ENCODE data around the gene HDAC9.

DNA sequence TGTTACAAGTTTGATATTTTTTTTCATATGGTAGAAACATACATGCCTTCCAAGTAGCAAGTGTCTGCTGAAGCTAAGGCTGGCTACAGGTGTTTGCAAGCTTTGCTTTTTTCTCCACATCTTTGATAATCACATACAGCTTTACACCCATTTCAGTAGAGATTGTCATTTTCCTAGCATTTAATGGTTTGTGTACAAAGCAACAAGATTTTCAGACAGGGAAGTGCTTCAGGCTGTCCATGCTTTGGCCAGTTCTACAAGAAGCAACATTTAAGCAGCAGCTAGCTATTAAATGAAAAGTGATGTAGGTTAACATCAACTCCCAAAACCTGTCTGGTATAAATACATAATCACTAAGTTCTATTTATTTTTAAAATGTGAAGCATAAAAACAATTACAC, 2.3 kb downstream of the HDAC9 start:
- TF ChIP-seq, protein P1, sequence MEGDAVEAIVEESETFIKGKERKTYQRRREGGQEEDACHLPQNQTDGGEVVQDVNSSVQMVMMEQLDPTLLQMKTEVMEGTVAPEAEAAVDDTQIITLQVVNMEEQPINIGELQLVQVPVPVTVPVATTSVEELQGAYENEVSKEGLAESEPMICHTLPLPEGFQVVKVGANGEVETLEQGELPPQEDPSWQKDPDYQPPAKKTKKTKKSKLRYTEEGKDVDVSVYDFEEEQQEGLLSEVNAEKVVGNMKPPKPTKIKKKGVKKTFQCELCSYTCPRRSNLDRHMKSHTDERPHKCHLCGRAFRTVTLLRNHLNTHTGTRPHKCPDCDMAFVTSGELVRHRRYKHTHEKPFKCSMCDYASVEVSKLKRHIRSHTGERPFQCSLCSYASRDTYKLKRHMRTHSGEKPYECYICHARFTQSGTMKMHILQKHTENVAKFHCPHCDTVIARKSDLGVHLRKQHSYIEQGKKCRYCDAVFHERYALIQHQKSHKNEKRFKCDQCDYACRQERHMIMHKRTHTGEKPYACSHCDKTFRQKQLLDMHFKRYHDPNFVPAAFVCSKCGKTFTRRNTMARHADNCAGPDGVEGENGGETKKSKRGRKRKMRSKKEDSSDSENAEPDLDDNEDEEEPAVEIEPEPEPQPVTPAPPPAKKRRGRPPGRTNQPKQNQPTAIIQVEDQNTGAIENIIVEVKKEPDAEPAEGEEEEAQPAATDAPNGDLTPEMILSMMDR (IDR thresholded peaks at IDR 0.05) = no peak
- no peak for TF ChIP-seq EZH2 (IDR thresholded peaks at IDR 0.05)
- TF ChIP-seq EZH2phosphoT487 (IDR thresholded peaks at IDR 0.05) = no peak
